H1 (cell line): ENCODE data around the gene A4GALT. TPM values are rescaled to one million over a fixed set of nuclear protein-coding genes. Genes with fewer than 3 reads are reported as not detected.

Experiments used
- ATF2 ChIP-seq: IDR thresholded peaks from 2 replicates; pipeline ENCODE4 v1.6.1; 2012; ENCODE audit warnings: low read length, inconsistent platforms
- polyA plus RNA-seq, 7 experiments: library from polyadenylated mRNA; depleted of rRNA in 3 of 7; stranded (reverse) in 5 of 7; unstranded in 2 of 7; fragments of >200 nt in 5 of 7; fragments of 200-250 nt in 2 of 7; gene quantifications; 1 replicate in 5 of 7; 2 replicates in 1 of 7; 4 replicates in 1 of 7; pipeline versions ENCODE4 v1.2.1 to v1.2.3, GENCODE V29; 2011 to 2013; ENCODE audit warnings: missing spikeins in 2 of 7, mixed read lengths in 2 of 7
- total RNA-seq: library from RNA; stranded (reverse); fragmentation: NEBNext Ultra II Directional; extraction: Animal tissue kit (Norgen Biotek cat#: 25700); gene quantifications from 2 replicates; pipeline ENCODE4 v1.2.1, GENCODE V29; 2021

Gene A4GALT
- total and polyA plus RNA-seq, 2 of the 8 experiments (the other 6 are each of a cell fraction or from before 2014, with no cell fraction given): 7.2 to 13.8 TPM

- no peak for TF ChIP-seq ATF2
These were observed 49.6 kb downstream of the A4GALT start (continued) for GRCh38 chr22:42670921-42671709.
